ENCODE results near the gene KRTAP4-4.
"Not testable (repeated sequence)": the region's sequence is repeated elsewhere in the genome, so short reads cannot be mapped to it uniquely, and the experiment has no call there.

DNA sequence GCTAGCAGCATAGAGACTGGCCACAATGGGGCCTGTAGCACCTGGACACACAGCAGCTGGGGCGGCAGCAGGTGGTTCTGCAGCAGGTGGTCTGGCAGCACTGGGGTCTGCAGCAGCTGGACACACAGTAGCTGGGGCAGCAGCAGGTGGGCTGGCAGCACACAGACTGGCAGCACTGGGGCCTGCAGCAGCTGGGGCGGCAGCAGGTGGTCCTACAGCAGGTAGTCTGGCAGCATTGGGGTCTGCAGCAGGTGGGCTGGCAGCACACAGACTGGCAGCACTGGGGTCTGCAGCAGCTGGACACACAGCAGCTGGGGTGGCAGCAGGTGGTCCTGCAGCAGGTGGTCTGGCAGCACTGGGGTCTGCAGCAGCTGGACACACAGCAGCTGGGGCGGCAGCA, 358 bp downstream of the KRTAP4-4 start:
- TF ChIP-seq ZNF24 (IDR thresholded peaks at IDR 0.05); EGR1 (IDR thresholded peaks at IDR 0.05; ENCODE audit: borderline replicate concordance in 1 of 2, low read depth in 2 of 2, low read length in 2 of 2); ETV6 (conservative IDR thresholded peaks at IDR 0.05 in 1 of 2, IDR thresholded peaks at IDR 0.05 in 1 of 2; ENCODE audit: borderline replicate concordance in 1 of 2, low read depth in 1 of 2); SUZ12 (IDR thresholded peaks at IDR 0.05; ENCODE audit: unreplicated experiment): not testable (repeated sequence)
- TF ChIP-seq, protein P1, sequence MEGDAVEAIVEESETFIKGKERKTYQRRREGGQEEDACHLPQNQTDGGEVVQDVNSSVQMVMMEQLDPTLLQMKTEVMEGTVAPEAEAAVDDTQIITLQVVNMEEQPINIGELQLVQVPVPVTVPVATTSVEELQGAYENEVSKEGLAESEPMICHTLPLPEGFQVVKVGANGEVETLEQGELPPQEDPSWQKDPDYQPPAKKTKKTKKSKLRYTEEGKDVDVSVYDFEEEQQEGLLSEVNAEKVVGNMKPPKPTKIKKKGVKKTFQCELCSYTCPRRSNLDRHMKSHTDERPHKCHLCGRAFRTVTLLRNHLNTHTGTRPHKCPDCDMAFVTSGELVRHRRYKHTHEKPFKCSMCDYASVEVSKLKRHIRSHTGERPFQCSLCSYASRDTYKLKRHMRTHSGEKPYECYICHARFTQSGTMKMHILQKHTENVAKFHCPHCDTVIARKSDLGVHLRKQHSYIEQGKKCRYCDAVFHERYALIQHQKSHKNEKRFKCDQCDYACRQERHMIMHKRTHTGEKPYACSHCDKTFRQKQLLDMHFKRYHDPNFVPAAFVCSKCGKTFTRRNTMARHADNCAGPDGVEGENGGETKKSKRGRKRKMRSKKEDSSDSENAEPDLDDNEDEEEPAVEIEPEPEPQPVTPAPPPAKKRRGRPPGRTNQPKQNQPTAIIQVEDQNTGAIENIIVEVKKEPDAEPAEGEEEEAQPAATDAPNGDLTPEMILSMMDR (IDR thresholded peaks at IDR 0.05 in 2 of 3, conservative IDR thresholded peaks at IDR 0.05 in 1 of 3; ENCODE audit: control insufficient read depth in 2 of 3, extremely low read depth in 1 of 3, insufficient read depth in 1 of 3, low read depth in 3 of 3, low read length in 3 of 3) = not testable (repeated sequence)
